ENCODE results near the gene UCK1. TPM values are rescaled to one million over a fixed set of nuclear protein-coding genes. Genes with fewer than 3 reads are reported as not detected.
A peak's percentile ranks its signal among the peaks of the same experiment; 100 is the strongest.

Gene UCK1
- total and polyA plus RNA-seq, 8 donors, result 24.2 to 33.9 (median 29.0) TPM

GRCh38 chr9:131574730-131575640 lies 43.9 kb upstream of the UCK1 start:
- no peak overlapping the region for H3K4me3 ChIP-seq
- ATAC-seq, result no peak
- H3K9me3 ChIP-seq, result no peaks in the 10 kb centered on the region
- no peak overlapping the region for H3K27ac ChIP-seq
- H3K36me3 ChIP-seq, result peaks cover 0 to 89% of the 10 kb centered on the region in 2 donors
- no peaks in the 10 kb centered on the region for H3K27me3 ChIP-seq
- DNase-seq, result peak in 1 of 4 donors; percentile 49
- peaks cover 0 to 6% of the 10 kb centered on the region in 2 donors for H3K4me1 ChIP-seq
- intact Hi-C loops (cut with DNase I), result no loop called here
- TF ChIP-seq CTCF (IDR thresholded peaks at IDR 0.05), result no peak

GRCh38 chr9:131567910-131568309 lies 36.8 kb upstream of the UCK1 start:
- H3K4me3 ChIP-seq, result no peak overlapping the region
- H3K4me1 ChIP-seq, result no peaks in the 10 kb centered on the region
- peaks cover 0 to 3% of the 10 kb centered on the region in 2 donors for H3K9me3 ChIP-seq
- H3K27me3 ChIP-seq, result no peaks in the 10 kb centered on the region
- no peak for TF ChIP-seq CTCF (IDR thresholded peaks at IDR 0.05)
- no peak for ATAC-seq
- DNase-seq, result peak in 1 of 4 donors; percentile 77
- intact Hi-C loops (cut with DNase I), result no loop called here
- no peak overlapping the region for H3K27ac ChIP-seq
- H3K36me3 ChIP-seq, result peaks cover 0 to 32% of the 10 kb centered on the region in 2 donors

- intact Hi-C loops (cut with DNase I), result no loop called here
- no peaks in the 10 kb centered on the region for H3K27me3 ChIP-seq
- peaks cover 0 to 16% of the 10 kb centered on the region in 2 donors for H3K36me3 ChIP-seq
- no peaks in the 10 kb centered on the region for H3K4me1 ChIP-seq
- H3K9me3 ChIP-seq, result peaks cover 0 to 13% of the 10 kb centered on the region in 2 donors
- no peak overlapping the region for H3K4me3 ChIP-seq
- ATAC-seq, result no peak
- TF ChIP-seq CTCF (IDR thresholded peaks at IDR 0.05), result no peak
- no peak overlapping the region for H3K27ac ChIP-seq
- peak in 1 of 4 donors; percentile 5 for DNase-seq
Observed at GRCh38 chr9:131566158-131566557, 35.1 kb upstream of the UCK1 start.

GRCh38 chr9:131565369-131565768 lies 34.3 kb upstream of the UCK1 start:
- H3K4me1 ChIP-seq, result no peaks in the 10 kb centered on the region
- DNase-seq (no peak), ATAC-seq (no peak)
- no peak overlapping the region for H3K27ac ChIP-seq
- H3K27me3 ChIP-seq, result no peaks in the 10 kb centered on the region
- no peak for TF ChIP-seq CTCF (IDR thresholded peaks at IDR 0.05)
- H3K9me3 ChIP-seq, result peaks cover 0 to 13% of the 10 kb centered on the region in 2 donors
- H3K36me3 ChIP-seq, result peaks cover 0 to 12% of the 10 kb centered on the region in 2 donors
- H3K4me3 ChIP-seq, result no peak overlapping the region
- intact Hi-C loops (cut with DNase I), result no loop called here
